Measurements from ENCODE around the gene ZDHHC23. TPM values are rescaled to one million over a fixed set of nuclear protein-coding genes. Genes with fewer than 3 reads are reported as not detected.

Gene ZDHHC23
- total and polyA plus RNA-seq, 12 donors, result 0.24 to 4.2 (median 1.9) TPM

- Histone ChIP-seq H3K36me3 (replicated peaks in 1 of 2) (no peaks in the 10 kb centered on the region), H3K4me1 (replicated peaks in 1 of 2) (peaks cover 6 to 8% of the 10 kb centered on the region in 2 donors), H3K27ac (no peak overlapping the region), H3K27me3 (no peaks in the 10 kb centered on the region), H3K9me3 (replicated peaks in 1 of 3) (no peaks in the 10 kb centered on the region), H3K4me3 (peak overlapping the region in 2 of 4 donors; percentile 18 to 74)
- DNase-seq, result no peak
- intact Hi-C loops (cut with DNase I), result no loop called here
- TF ChIP-seq POLR2A (IDR thresholded peaks at IDR 0.05), result no peak
- no peak for TF ChIP-seq CTCF (IDR thresholded peaks at IDR 0.05)
- 83 to 84% (median 83%) methylated on average over 7 of the region's 7 CpGs for whole genome bisulfite sequencing, 4 donors
These were observed 982 bp upstream of the ZDHHC23 start for GRCh38 chr3:113946831-113947230.

GRCh38 chr3:113948015-113948917 is 453 bp downstream of the ZDHHC23 start:
- Histone ChIP-seq H3K9me3 (replicated peaks in 1 of 3) (no peaks in the 10 kb centered on the region), H3K27ac (peak overlapping the region in 1 of 5 donors; percentile 73), H3K27me3 (no peaks in the 10 kb centered on the region), H3K36me3 (replicated peaks in 1 of 2) (no peaks in the 10 kb centered on the region), H3K4me1 (replicated peaks in 1 of 2) (peaks cover 6 to 8% of the 10 kb centered on the region in 2 donors), H3K4me3 (peak overlapping the region; percentile 22 to 74 (median 39))
- TF ChIP-seq POLR2A (IDR thresholded peaks at IDR 0.05) (no peak), CTCF (IDR thresholded peaks at IDR 0.05) (no peak)
- intact Hi-C loops (cut with DNase I), result no loop called here
- peak in 5 of 7 donors; percentile 15 to 33 (median 27) for DNase-seq
- WGBS, 4 donors, result 2 to 10% (median 5%) methylated on average over 10 to 65 of the region's 65 CpGs

- no peaks in the 10 kb centered on the region for H3K36me3 ChIP-seq (replicated peaks in 1 of 2)
- no peak overlapping the region for H3K4me3 ChIP-seq
- H3K27me3 ChIP-seq, result no peaks in the 10 kb centered on the region
- no peak overlapping the region for H3K27ac ChIP-seq
- intact Hi-C loops (cut with DNase I), result no loop called here
- no peaks in the 10 kb centered on the region for H3K9me3 ChIP-seq (replicated peaks in 1 of 3)
- peaks cover 0 to 8% of the 10 kb centered on the region in 2 donors for H3K4me1 ChIP-seq (replicated peaks in 1 of 2)
- no peak for DNase-seq
- TF ChIP-seq CTCF (IDR thresholded peaks at IDR 0.05), result no peak
- no peak for TF ChIP-seq POLR2A (IDR thresholded peaks at IDR 0.05)
These were observed 5.1 kb downstream of the ZDHHC23 start for GRCh38 chr3:113952921-113953320.

- H3K4me1 ChIP-seq (replicated peaks in 1 of 2), result peaks cover 0 to under 1% of the 10 kb centered on the region in 2 donors
- 66 to 70% (median 68%) methylated on average over 7 of the region's 7 CpGs for WGBS, 4 donors
- H3K27ac ChIP-seq, result no peak overlapping the region
- no peak for DNase-seq
- H3K4me3 ChIP-seq, result no peak overlapping the region
- intact Hi-C loops (cut with DNase I), result no loop called here
- no peaks in the 10 kb centered on the region for H3K9me3 ChIP-seq (replicated peaks in 1 of 3)
- no peaks in the 10 kb centered on the region for H3K36me3 ChIP-seq (replicated peaks in 1 of 2)
- TF ChIP-seq POLR2A (IDR thresholded peaks at IDR 0.05) (no peak), CTCF (IDR thresholded peaks at IDR 0.05) (no peak)
- no peaks in the 10 kb centered on the region for H3K27me3 ChIP-seq
These were observed 5.9 kb downstream of the ZDHHC23 start for GRCh38 chr3:113953677-113954076.

Data from adrenal gland (tissue), 12 donors.